Neural cell (in vitro differentiated cells): ENCODE results near the gene NT5C. TPM values are rescaled to one million over a fixed set of nuclear protein-coding genes. Genes with fewer than 3 reads are reported as not detected.

Experiments used
- H2AFZ ChIP-seq: fragments of 200-600, 300-800 bp; sonication (generic), shearing (Covaris generic); 2 replicates; pipeline ENCODE4 v1.6.0; 2014; ENCODE audit warnings: low read depth, mild to moderate bottlenecking, antibody characterized with exemption, low read length, moderate library complexity
- H3F3A ChIP-seq: fragments of 200-600 bp; shearing (Covaris generic); 2 replicates; pipeline ENCODE4 v1.6.1; 2016; ENCODE audit warnings: mild to moderate bottlenecking, moderate library complexity, mixed read lengths, antibody characterized with exemption, low read length; ENCODE audit not compliant: insufficient read depth, poor library complexity, severe bottlenecking
- H3K27ac ChIP-seq: fragments of 200-600, 300-800 bp; sonication (generic), shearing (Covaris generic); 2 replicates; pipeline ENCODE4 v1.5.1; 2014; ENCODE audit warnings: mild to moderate bottlenecking, low read length, moderate library complexity
- H3K27me3 ChIP-seq: fragments of 300-800, 200-600 bp; sonication (generic), shearing (Covaris generic); 2 replicates; pipeline ENCODE4 v1.6.0; 2014; ENCODE audit warnings: mild to moderate bottlenecking, low read depth, low read length, moderate library complexity; ENCODE audit not compliant: insufficient read depth
- H3K36me3 ChIP-seq: fragments of 300-800, 200-600 bp; sonication (generic), shearing (Covaris generic); 2 replicates; pipeline ENCODE4 v1.5.1; 2014; ENCODE audit warnings: mild to moderate bottlenecking, antibody characterized with exemption, low read length, moderate library complexity; ENCODE audit not compliant: insufficient read depth
- H3K4me2 ChIP-seq: fragments of 300-800, 200-600 bp; sonication (generic), shearing (Covaris generic); 2 replicates; pipeline ENCODE4 v1.6.0; 2014; ENCODE audit warnings: mild to moderate bottlenecking, low read length
- H3K4me3 ChIP-seq: fragments of 300-800, 200-600 bp; sonication (generic), shearing (Covaris generic); 2 replicates; pipeline ENCODE4 v1.5.1; 2014; ENCODE audit warnings: mild to moderate bottlenecking, low read length, moderate library complexity
- H3K79me2 ChIP-seq: fragments of 200-600 bp; shearing (Covaris generic); replicated peaks from 2 replicates; pipeline ENCODE4 v1.6.0; 2014; ENCODE audit warnings: mild to moderate bottlenecking, low read length, moderate library complexity; ENCODE audit not compliant: insufficient read depth
- H3K9ac ChIP-seq: fragments of 300-800, 200-600 bp; sonication (generic), shearing (Covaris generic); 2 replicates; pipeline ENCODE4 v1.6.1; 2016; ENCODE audit warnings: mild to moderate bottlenecking, low read length, mixed read lengths
- H3K9me2 ChIP-seq: fragments of 200-600 bp; shearing (Covaris generic); 2 replicates; pipeline ENCODE4 v1.6.1; 2016; ENCODE audit warnings: mild to moderate bottlenecking, low read length, mixed read lengths; ENCODE audit not compliant: insufficient read depth
- H3K9me3 ChIP-seq: fragments of 200-600, 300-800 bp; sonication (generic), shearing (Covaris generic); 2 replicates; pipeline ENCODE4 v1.6.1; 2016; ENCODE audit warnings: mild to moderate bottlenecking, mixed run types, low read length, moderate library complexity, mixed read lengths
- H4K20me1 ChIP-seq: fragments of 200-600 bp; shearing (Covaris generic); 2 replicates; pipeline ENCODE4 v1.6.1; 2016; ENCODE audit warnings: mild to moderate bottlenecking, mixed run types; ENCODE audit not compliant: insufficient read depth
- CTCF ChIP-seq: fragments of 450-650 bp; IDR thresholded peaks from 2 replicates; pipeline ENCODE4 v1.5.1; 2014; ENCODE audit warnings: antibody characterized with exemption, mild to moderate bottlenecking, moderate library complexity; ENCODE audit not compliant: poor library complexity, severe bottlenecking
- EP300 ChIP-seq: fragments of 450-650 bp; conservative IDR thresholded peaks from 2 replicates; pipeline ENCODE4 v1.6.1; 2014; ENCODE audit warnings: antibody characterized with exemption, mild to moderate bottlenecking, moderate library complexity; ENCODE audit not compliant: poor library complexity, severe bottlenecking
- EZH2 ChIP-seq: fragments of 200-600, 300-800 bp; shearing (Covaris generic), sonication (generic); IDR thresholded peaks from 2 replicates; pipeline ENCODE4 v1.6.1; 2014; ENCODE audit warnings: antibody characterized with exemption, low read length, borderline replicate concordance, mild to moderate bottlenecking; ENCODE audit not compliant: insufficient read depth, poor library complexity, severe bottlenecking
- MXI1 ChIP-seq: fragments of 450-650 bp; conservative IDR thresholded peaks from 2 replicates; pipeline ENCODE4 v1.6.1; 2014; ENCODE audit warnings: antibody characterized with exemption, mild to moderate bottlenecking; ENCODE audit not compliant: poor library complexity, severe bottlenecking
- POLR2AphosphoS5 ChIP-seq: IDR thresholded peaks from 2 replicates; pipeline ENCODE4 v1.6.1; 2012
- RAD21 ChIP-seq: fragments of 450-650 bp; conservative IDR thresholded peaks from 2 replicates; pipeline ENCODE4 v1.6.1; 2014; ENCODE audit warnings: antibody characterized with exemption, mild to moderate bottlenecking, moderate library complexity
- REST ChIP-seq: IDR thresholded peaks from 2 replicates; pipeline ENCODE4 v1.6.1; 2012; ENCODE audit warnings: borderline replicate concordance
- SMC3 ChIP-seq: fragments of 450-650 bp; conservative IDR thresholded peaks from 2 replicates; pipeline ENCODE4 v1.6.1; 2014; ENCODE audit warnings: antibody characterized with exemption, mild to moderate bottlenecking, moderate library complexity; ENCODE audit not compliant: poor library complexity
- TAF1 ChIP-seq: IDR thresholded peaks from 2 replicates; pipeline ENCODE4 v1.6.1; 2012; ENCODE audit warnings: low read depth
- polyA plus RNA-seq: library from polyadenylated mRNA; depleted of rRNA; stranded (reverse); fragments of >200 nt; gene quantifications from 2 replicates; pipeline ENCODE4 v1.2.3, GENCODE V29; 2014

Gene NT5C
- polyA plus RNA-seq, 1 donor from 2014 or later = 58.7 TPM

- H3K4me2 ChIP-seq = no peak overlapping the region
- H2AFZ ChIP-seq = no peak overlapping the region
- no peaks in the 10 kb centered on the region for H4K20me1 ChIP-seq
- H3F3A ChIP-seq = no peaks in the 10 kb centered on the region
- no peaks in the 10 kb centered on the region for H3K79me2 ChIP-seq
- no peak for TF ChIP-seq RAD21
- no peak for TF ChIP-seq TAF1
- no peak for TF ChIP-seq POLR2AphosphoS5
- no peak for TF ChIP-seq REST
- TF ChIP-seq EZH2 = no peak
- no peak for TF ChIP-seq CTCF
- no peaks in the 10 kb centered on the region for H3K36me3 ChIP-seq
- no peaks in the 10 kb centered on the region for H3K27me3 ChIP-seq
- no peaks in the 10 kb centered on the region for H3K9me2 ChIP-seq
- no peak overlapping the region for H3K9ac ChIP-seq
- no peaks in the 10 kb centered on the region for H3K9me3 ChIP-seq
- H3K4me3 ChIP-seq = no peak overlapping the region
- no peak overlapping the region for H3K27ac ChIP-seq
Measured at GRCh38 chr17:75098861-75099260, 32.7 kb downstream of the NT5C start.

- Histone ChIP-seq H3K27ac (no peak overlapping the region), H3K79me2 (no peaks in the 10 kb centered on the region), H4K20me1 (no peaks in the 10 kb centered on the region), H3F3A (no peaks in the 10 kb centered on the region), H3K9ac (no peak overlapping the region), H3K36me3 (no peaks in the 10 kb centered on the region), H3K27me3 (no peaks in the 10 kb centered on the region), H2AFZ (no peak overlapping the region), H3K9me3 (no peaks in the 10 kb centered on the region), H3K4me2 (no peak overlapping the region), H3K4me3 (no peak overlapping the region), H3K9me2 (no peaks in the 10 kb centered on the region)
- TF ChIP-seq CTCF (no peak), SMC3 (no peak), EP300 (no peak), RAD21 (no peak), MXI1 (no peak), POLR2AphosphoS5 (no peak), EZH2 (no peak), TAF1 (no peak), REST (no peak)
Measured at GRCh38 chr17:75097865-75098264, 33.7 kb downstream of the NT5C start.
